ENCODE data around the gene CDS2.
"Not testable (repeated sequence)": the region's sequence is repeated elsewhere in the genome, so short reads cannot be mapped to it uniquely, and the experiment has no call there.

Gene CDS2

DNA sequence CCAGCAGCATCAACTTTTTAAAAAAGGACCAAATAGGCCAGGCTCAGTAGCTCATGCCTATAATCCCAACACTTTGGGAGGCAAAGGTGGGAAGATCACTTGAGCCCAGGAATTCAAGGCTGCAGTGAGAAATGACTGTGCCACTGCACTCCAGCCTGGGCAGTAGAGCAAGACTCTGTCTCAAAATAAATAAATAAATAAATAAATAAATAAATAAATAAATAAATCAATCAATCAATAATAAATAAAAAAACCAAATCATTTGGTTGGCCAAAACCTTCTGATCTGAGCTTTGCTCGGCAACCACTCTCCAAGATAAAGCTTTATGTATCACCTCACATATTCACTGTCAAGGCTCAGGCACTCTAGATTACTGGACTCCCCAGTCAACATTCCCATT, 27.8 kb upstream of the CDS2 start:
- not testable (repeated sequence) for H3K9me3 ChIP-seq (ENCODE audit: control insufficient read depth, low read length); H3K9ac ChIP-seq (ENCODE audit: low read length); H3K4me3 ChIP-seq (ENCODE audit: low read length); H3K36me3 ChIP-seq (ENCODE audit: control insufficient read depth, insufficient read depth, low read length); H3K27me3 ChIP-seq (ENCODE audit: control insufficient read depth, insufficient read depth, low read length); H3K4me1 ChIP-seq (ENCODE audit: control insufficient read depth, insufficient read depth, low read length)

DNA sequence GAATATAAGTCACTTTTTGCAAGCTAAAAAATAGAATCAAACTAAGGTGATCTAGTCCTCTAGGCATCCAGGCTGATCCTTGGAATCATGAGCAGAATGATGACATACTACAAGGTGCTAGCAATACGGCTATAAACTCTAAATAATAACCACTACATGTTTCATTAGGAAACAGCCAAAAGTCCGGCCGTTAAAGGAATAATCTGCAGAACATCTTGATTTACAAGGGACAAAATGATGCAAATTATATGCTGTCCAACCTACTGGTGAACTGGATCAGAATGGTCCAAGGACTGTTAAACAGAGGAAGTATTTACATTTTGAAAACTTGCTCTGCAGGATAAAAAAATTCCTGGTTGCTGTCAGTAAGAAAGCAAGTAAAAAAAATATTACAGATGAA, 26.9 kb upstream of the CDS2 start:
- H3K9ac ChIP-seq (ENCODE audit: low read length); H3K36me3 ChIP-seq (ENCODE audit: control insufficient read depth, insufficient read depth, low read length); H3K4me1 ChIP-seq (ENCODE audit: control insufficient read depth, insufficient read depth, low read length); H3K27me3 ChIP-seq (ENCODE audit: control insufficient read depth, insufficient read depth, low read length); H3K9me3 ChIP-seq (ENCODE audit: control insufficient read depth, low read length); H3K4me3 ChIP-seq (ENCODE audit: low read length): not testable (repeated sequence)

DNA sequence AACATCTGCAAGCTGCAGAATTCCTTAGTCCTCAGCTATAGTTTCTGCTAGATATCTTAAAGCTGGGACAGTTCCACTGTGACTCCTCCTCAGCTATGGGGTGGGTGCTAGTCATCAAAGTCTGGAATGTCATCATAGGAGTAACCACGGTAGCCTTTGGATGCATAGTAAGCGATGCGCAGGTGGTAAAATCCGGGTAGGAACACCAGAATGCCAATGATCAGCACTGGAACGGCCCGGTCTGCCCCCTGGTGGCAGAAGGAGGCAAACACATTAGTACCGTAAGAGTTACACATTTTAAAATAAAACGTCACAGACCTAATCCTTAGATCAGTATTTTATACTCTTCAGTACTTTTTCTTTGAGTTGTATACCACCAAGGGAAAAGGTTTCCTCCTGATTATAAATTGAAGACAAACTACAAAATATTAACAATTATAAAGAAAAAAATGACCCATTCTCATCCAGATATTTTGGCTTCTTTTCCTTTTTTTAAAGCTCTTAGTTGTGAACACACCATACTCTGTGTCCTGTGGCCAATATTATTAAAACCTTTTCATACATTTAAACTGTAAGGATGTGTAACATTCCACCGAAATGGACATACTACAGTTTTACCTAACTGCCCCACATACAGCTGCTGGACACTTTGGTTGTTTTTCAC, 26.0 kb upstream of the CDS2 start:
- no peaks in the 10 kb centered on the region for H3K36me3 ChIP-seq (ENCODE audit: control insufficient read depth, insufficient read depth, low read length)
- no peaks in the 10 kb centered on the region for H3K9me3 ChIP-seq (ENCODE audit: control insufficient read depth, low read length)
- H3K27me3 ChIP-seq (ENCODE audit: control insufficient read depth, insufficient read depth, low read length) = no peaks in the 10 kb centered on the region
- no peak overlapping the region for H3K9ac ChIP-seq (ENCODE audit: low read length)
- no peak overlapping the region for H3K4me3 ChIP-seq (ENCODE audit: low read length)
- no peaks in the 10 kb centered on the region for H3K4me1 ChIP-seq (ENCODE audit: control insufficient read depth, insufficient read depth, low read length)

DNA sequence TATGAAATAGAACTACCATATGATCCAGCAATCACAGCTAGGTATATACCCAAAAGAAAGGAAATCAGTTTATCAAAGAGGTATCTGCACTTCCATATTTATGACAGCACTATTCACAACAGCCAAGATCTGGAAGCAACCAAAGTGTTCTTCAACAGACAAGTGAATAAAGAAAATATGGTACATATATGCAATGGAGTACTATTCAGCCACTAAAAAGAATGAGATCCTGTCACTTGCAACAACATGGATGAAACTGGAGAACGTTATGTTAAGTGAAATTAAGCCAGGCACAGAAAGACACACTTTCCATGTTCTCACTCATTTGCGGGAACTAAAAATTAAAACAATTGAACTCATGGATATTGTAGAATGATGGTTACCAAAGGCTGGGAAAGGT, 22.3 kb upstream of the CDS2 start:
- Histone ChIP-seq H3K4me1 (ENCODE audit: control insufficient read depth, insufficient read depth, low read length) (no peaks in the 10 kb centered on the region), H3K36me3 (ENCODE audit: control insufficient read depth, insufficient read depth, low read length) (no peaks in the 10 kb centered on the region), H3K9ac (ENCODE audit: low read length) (no peak overlapping the region), H3K9me3 (ENCODE audit: control insufficient read depth, low read length) (no peaks in the 10 kb centered on the region), H3K4me3 (ENCODE audit: low read length) (no peak overlapping the region), H3K27me3 (ENCODE audit: control insufficient read depth, insufficient read depth, low read length) (no peaks in the 10 kb centered on the region)

DNA sequence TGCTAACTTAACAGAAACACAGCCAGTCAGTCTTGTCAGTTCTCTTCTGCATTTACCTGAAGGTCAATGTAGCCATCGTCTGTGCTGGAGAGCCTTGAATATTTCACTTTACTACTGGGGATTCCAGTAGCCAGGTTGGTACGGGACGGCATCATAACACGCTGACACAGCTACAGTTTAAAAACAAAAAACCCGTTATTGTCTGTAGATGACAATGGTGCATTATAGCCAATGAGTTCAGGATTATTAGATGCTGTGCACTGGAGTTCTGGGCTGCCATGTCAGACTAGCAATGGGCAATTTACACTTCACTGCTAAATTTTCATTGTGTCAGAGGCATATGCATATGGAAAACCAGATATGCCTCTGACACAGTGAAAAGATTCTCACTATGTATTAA, 17.5 kb upstream of the CDS2 start:
- H3K9ac ChIP-seq (ENCODE audit: low read length) = no peak overlapping the region
- H3K4me3 ChIP-seq (ENCODE audit: low read length) = no peak overlapping the region
- H3K9me3 ChIP-seq (ENCODE audit: control insufficient read depth, low read length) = no peaks in the 10 kb centered on the region
- no peaks in the 10 kb centered on the region for H3K4me1 ChIP-seq (ENCODE audit: control insufficient read depth, insufficient read depth, low read length)
- H3K36me3 ChIP-seq (ENCODE audit: control insufficient read depth, insufficient read depth, low read length) = no peaks in the 10 kb centered on the region
- no peaks in the 10 kb centered on the region for H3K27me3 ChIP-seq (ENCODE audit: control insufficient read depth, insufficient read depth, low read length)

DNA sequence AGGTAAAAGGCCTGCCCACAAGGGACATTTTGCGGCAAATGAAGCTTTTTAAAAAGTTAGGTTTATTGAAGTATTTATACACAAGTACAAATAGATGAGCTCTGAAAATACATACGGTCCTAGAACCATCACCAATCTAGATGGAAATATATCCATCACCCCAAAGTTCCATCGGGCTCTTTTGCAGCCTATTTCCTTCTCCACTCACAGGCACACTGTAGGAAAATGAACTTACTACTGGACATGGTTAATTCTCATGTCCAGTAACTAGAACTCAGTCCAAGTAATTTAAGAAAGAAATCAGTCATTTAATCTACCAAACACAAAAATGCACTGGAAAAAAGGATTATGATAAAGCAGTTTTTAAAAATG, 13.2 kb upstream of the CDS2 start:
- peaks cover under 1% of the 10 kb centered on the region for H3K4me1 ChIP-seq (ENCODE audit: control insufficient read depth, insufficient read depth, low read length)
- H3K36me3 ChIP-seq (ENCODE audit: control insufficient read depth, insufficient read depth, low read length) = peaks cover 8% of the 10 kb centered on the region
- no peaks in the 10 kb centered on the region for H3K9me3 ChIP-seq (ENCODE audit: control insufficient read depth, low read length)
- H3K9ac ChIP-seq (ENCODE audit: low read length) = peak overlapping the region; percentile 94
- peak overlapping the region; percentile 82 for H3K4me3 ChIP-seq (ENCODE audit: low read length)
- no peaks in the 10 kb centered on the region for H3K27me3 ChIP-seq (ENCODE audit: control insufficient read depth, insufficient read depth, low read length)

DNA sequence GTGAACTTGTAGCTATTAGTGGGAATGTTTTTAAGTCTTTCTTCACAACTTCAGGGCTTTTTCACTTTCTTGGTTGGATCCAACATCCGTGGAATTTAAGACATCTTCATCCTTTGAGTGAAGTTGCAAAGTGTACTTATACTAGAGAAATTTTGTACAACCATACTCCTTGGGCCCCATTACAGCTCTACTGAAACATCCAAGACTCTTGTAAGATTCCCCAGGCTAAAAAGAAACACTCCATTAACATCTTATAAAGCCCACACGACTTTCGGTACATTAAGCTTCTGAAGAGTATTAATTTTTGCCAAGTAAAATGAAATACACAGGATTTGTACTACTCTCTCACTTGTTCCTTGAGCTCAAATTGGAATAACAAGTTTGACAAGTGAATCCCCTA, 12.4 kb upstream of the CDS2 start:
- peaks cover 8% of the 10 kb centered on the region for H3K36me3 ChIP-seq (ENCODE audit: control insufficient read depth, insufficient read depth, low read length)
- H3K9me3 ChIP-seq (ENCODE audit: control insufficient read depth, low read length) = no peaks in the 10 kb centered on the region
- no peak overlapping the region for H3K4me3 ChIP-seq (ENCODE audit: low read length)
- no peaks in the 10 kb centered on the region for H3K27me3 ChIP-seq (ENCODE audit: control insufficient read depth, insufficient read depth, low read length)
- H3K9ac ChIP-seq (ENCODE audit: low read length) = no peak overlapping the region
- peaks cover 6% of the 10 kb centered on the region for H3K4me1 ChIP-seq (ENCODE audit: control insufficient read depth, insufficient read depth, low read length)

DNA sequence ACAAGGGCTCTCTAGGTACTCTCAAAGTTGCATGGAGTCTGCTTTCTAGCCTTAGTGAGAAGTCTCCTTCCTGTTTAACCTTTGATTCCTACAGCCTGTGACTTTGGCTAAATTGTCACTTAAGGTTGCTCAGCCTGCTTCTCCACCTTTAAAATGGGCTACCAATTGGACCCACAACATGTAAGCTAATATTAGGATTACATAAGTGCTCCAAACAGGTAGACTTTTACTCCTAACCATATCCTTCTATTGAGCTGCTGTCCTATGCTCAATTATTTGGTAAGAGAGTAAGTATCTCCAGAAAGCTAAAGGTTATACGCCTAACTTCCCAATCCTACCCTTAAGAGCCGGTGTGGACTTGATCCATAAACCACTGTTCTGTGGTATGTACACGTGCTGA, 9.9 kb upstream of the CDS2 start:
- peaks cover 8% of the 10 kb centered on the region for H3K36me3 ChIP-seq (ENCODE audit: control insufficient read depth, insufficient read depth, low read length)
- H3K4me1 ChIP-seq (ENCODE audit: control insufficient read depth, insufficient read depth, low read length) = peaks cover 6% of the 10 kb centered on the region
- no peak overlapping the region for H3K9ac ChIP-seq (ENCODE audit: low read length)
- H3K27me3 ChIP-seq (ENCODE audit: control insufficient read depth, insufficient read depth, low read length) = no peaks in the 10 kb centered on the region
- H3K9me3 ChIP-seq (ENCODE audit: control insufficient read depth, low read length) = no peaks in the 10 kb centered on the region
- no peak overlapping the region for H3K4me3 ChIP-seq (ENCODE audit: low read length)

DNA sequence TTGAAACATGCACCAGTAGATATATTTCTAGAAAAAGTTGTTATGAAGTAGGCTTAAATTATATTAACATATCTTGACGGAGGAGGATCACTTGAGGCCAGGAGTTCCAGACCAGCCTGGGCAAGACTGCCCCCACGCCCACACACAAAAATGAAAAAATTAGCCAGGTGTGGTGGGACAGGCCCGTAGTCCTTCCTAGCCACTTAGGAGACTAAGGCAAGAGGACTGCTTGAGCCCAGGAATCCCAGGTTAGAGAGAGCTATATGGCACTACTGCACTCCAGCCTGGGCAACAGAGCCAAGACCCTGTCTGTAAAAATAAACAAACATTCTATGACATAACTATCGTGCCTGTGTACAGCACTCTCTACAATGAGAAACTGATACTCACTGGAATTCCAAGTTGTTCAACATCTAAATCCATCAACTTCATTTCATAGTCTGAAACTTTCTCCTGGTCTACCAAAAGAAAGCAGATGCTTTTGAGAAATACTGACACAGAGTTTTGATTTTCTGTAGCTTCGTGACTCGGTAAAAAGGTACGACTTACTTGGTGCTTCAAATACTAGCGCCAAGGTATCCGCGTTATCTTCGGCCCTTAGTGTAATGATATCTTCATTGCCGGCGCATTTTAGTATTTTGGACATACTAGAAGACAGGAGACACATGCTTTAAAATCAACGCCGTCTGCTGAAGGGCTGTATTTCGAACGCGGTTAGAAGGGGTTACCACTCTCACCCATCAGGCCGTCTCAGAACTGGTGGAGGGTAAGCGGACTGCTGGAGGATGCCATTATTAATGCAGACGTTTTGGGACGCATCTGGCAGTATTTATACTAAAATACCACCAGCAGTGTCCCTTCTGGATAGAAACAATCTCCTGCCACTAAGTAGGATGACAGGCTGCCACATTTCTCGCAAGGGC, 8.3 kb upstream of the CDS2 start:
- Histone ChIP-seq H3K9me3 (ENCODE audit: control insufficient read depth, low read length) (no peaks in the 10 kb centered on the region), H3K9ac (ENCODE audit: low read length) (peak overlapping the region; percentile 19), H3K4me1 (ENCODE audit: control insufficient read depth, insufficient read depth, low read length) (peaks cover 6% of the 10 kb centered on the region), H3K27me3 (ENCODE audit: control insufficient read depth, insufficient read depth, low read length) (no peaks in the 10 kb centered on the region), H3K4me3 (ENCODE audit: low read length) (peak overlapping the region; percentile 81), H3K36me3 (ENCODE audit: control insufficient read depth, insufficient read depth, low read length) (peaks cover 8% of the 10 kb centered on the region)

DNA sequence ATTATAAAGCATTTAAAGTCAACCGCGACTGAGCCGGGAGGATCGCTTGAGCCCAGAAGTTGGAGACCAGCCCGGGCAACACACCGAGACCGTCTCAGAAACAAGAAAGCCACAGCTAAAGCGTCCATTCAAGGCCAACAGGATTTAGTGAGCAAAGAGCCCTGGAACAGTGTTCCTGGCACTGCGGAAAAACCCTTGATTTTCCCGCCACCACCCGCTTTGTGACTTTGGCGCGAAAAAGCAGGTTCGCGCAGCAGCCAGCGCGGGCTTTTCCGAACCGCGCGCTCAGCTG, 7.7 kb upstream of the CDS2 start:
- peak overlapping the region; percentile 81 for H3K4me3 ChIP-seq (ENCODE audit: low read length)
- peaks cover 6% of the 10 kb centered on the region for H3K4me1 ChIP-seq (ENCODE audit: control insufficient read depth, insufficient read depth, low read length)
- H3K27me3 ChIP-seq (ENCODE audit: control insufficient read depth, insufficient read depth, low read length) = no peaks in the 10 kb centered on the region
- peaks cover 8% of the 10 kb centered on the region for H3K36me3 ChIP-seq (ENCODE audit: control insufficient read depth, insufficient read depth, low read length)
- no peaks in the 10 kb centered on the region for H3K9me3 ChIP-seq (ENCODE audit: control insufficient read depth, low read length)
- peak overlapping the region; percentile 19 for H3K9ac ChIP-seq (ENCODE audit: low read length)

DNA sequence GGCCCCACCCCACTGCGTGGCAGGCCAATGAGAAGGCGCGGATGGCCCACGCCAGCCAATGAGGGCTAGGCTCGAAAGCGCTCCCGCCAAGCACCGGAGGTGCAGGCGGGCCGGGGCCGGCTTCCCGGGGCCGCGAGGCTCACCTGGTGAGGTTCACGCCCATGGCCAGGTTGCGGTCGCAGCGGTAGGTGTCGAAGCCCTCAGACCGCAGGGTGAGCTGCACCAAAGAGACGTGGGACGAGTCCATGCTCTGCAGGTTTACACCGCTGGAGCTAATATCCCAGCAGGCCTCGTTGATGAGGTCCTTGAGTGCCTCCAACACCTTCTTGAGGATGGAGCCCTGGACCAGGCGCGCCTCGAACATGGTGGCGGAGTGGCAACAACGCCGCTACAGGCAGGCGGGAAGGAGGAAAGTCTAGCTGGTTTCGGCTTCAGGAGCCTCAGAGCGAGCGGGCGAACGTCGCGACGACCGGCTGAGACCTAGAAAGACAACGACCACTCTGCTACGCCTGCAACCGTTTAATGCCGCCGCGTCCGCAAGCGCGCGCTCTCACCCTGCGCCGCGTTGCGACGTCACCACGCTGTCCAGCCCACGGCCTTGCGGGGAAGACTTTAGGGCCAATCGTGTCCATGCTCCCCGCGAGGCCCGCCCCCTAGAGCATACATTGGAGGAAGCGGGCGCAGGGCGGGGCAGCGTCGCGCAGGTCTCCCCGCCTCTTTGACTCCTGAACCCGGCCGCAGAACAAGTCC, 7.2 kb upstream of the CDS2 start, which contains the start of gene PCNA:
PCNA (minus strand) TSS at position 524 of the 750 bp plus-strand sequence; CDS start at position 364, 160 bp downstream.
- Histone ChIP-seq H3K36me3 (ENCODE audit: control insufficient read depth, insufficient read depth, low read length) (peaks cover 8% of the 10 kb centered on the region), H3K4me3 (ENCODE audit: low read length) (peak within 1 kb of the TSS; percentile 81), H3K27me3 (ENCODE audit: control insufficient read depth, insufficient read depth, low read length) (no peaks in the 10 kb centered on the region), H3K9me3 (ENCODE audit: control insufficient read depth, low read length) (no peaks in the 10 kb centered on the region), H3K9ac (ENCODE audit: low read length) (peak within 1 kb of the TSS; percentile 49), H3K4me1 (ENCODE audit: control insufficient read depth, insufficient read depth, low read length) (peaks cover 6% of the 10 kb centered on the region)

DNA sequence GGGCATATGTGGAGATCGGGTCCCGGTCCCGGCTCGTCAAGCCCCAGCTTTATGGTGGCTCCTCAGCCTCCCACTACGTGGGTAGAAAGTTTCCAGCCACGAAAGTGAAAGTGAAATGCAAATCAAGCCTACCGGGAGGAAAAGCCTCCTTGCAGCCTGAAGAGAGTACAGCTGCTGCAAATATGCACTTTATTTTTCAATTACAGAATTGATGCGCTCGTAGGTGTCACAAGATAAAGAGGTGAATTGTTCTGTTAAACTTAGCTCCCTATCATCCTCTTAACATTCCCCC, 6.7 kb upstream of the CDS2 start:
- peaks cover 8% of the 10 kb centered on the region for H3K36me3 ChIP-seq (ENCODE audit: control insufficient read depth, insufficient read depth, low read length)
- H3K27me3 ChIP-seq (ENCODE audit: control insufficient read depth, insufficient read depth, low read length) = no peaks in the 10 kb centered on the region
- H3K4me3 ChIP-seq (ENCODE audit: low read length) = peak overlapping the region; percentile 81
- H3K9me3 ChIP-seq (ENCODE audit: control insufficient read depth, low read length) = no peaks in the 10 kb centered on the region
- peaks cover 6% of the 10 kb centered on the region for H3K4me1 ChIP-seq (ENCODE audit: control insufficient read depth, insufficient read depth, low read length)
- peak overlapping the region; percentile 49 for H3K9ac ChIP-seq (ENCODE audit: low read length)

All from mucosa of stomach (tissue), 1 donor.